ENCODE data around the gene ABCF3. TPM values are rescaled to one million over a fixed set of nuclear protein-coding genes. Genes with fewer than 3 reads are reported as not detected.

The ABCF3 gene
- 10 to 100 TPM; 60.7 to 79.7 (median 72.3) TPM for total RNA-seq
- long read RNA-seq, donor 1, transcript ABCF3-203 (21 exons, 2,624 nt), result major isoform, 80 of 108 reads
- long read RNA-seq, donor 1, partial matches to known transcripts, result 7 of 108 reads
- long read RNA-seq, donor 1, other reads (novel, unspliced or antisense), result 21 of 108 reads
- long read RNA-seq, donor 2, transcript ABCF3-203 (21 exons, 2,624 nt), result major isoform, 17 of 24 reads
- long read RNA-seq, donor 2, partial matches to known transcripts, result 0 of 24 reads
- long read RNA-seq, donor 2, other reads (novel, unspliced or antisense), result 7 of 24 reads

GRCh38 chr3:184186184-184186901 lies at the start of gene ABCF3:
Gene ABCF3 (plus strand): TSS chr3:184186199. CDS start chr3:184186208, 9 bp downstream.
- H3K4me1 ChIP-seq (ENCODE audit: low read depth), result peaks cover 10% of the 10 kb centered on the region
- H3K36me3 ChIP-seq (ENCODE audit: low read depth), result peaks cover 14% of the 10 kb centered on the region
- H3K9me3 ChIP-seq, result no peaks in the 10 kb centered on the region
- peak within 1 kb of the TSS; percentile 77 for H3K4me3 ChIP-seq
- ATAC-seq, result peak; percentile 57
- no peak for TF ChIP-seq CTCF (IDR thresholded peaks at IDR 0.05)
- intact Hi-C loops (cut with DNase I, micrococcal nuclease), result no loop called here
- DNase-seq, result peak in 1 of 3 donors; percentile 83

GRCh38 chr3:184140436-184140835 lies 45.6 kb upstream of the ABCF3 start:
- Histone ChIP-seq H3K4me1 (ENCODE audit: low read depth) (peaks cover 17% of the 10 kb centered on the region), H3K36me3 (ENCODE audit: low read depth) (peaks cover 6% of the 10 kb centered on the region), H3K9me3 (no peaks in the 10 kb centered on the region), H3K4me3 (no peak overlapping the region)
- ATAC-seq, result no peak
- intact Hi-C loops (cut with DNase I, micrococcal nuclease), result no loop called here
- TF ChIP-seq CTCF (IDR thresholded peaks at IDR 0.05), result no peak
- no peak for DNase-seq

- intact Hi-C loops (cut with DNase I, micrococcal nuclease), result no loop called here
- Histone ChIP-seq H3K4me1 (ENCODE audit: low read depth) (peaks cover 3% of the 10 kb centered on the region), H3K36me3 (ENCODE audit: low read depth) (peaks cover 6% of the 10 kb centered on the region), H3K4me3 (no peak overlapping the region), H3K9me3 (no peaks in the 10 kb centered on the region)
- DNase-seq (no peak), ATAC-seq (no peak)
- no peak for TF ChIP-seq CTCF (IDR thresholded peaks at IDR 0.05)
Observed at GRCh38 chr3:184142199-184142598, 43.8 kb upstream of the ABCF3 start.

GRCh38 chr3:184143327-184143726 lies 42.7 kb upstream of the ABCF3 start:
- Histone ChIP-seq H3K4me3 (no peak overlapping the region), H3K9me3 (no peaks in the 10 kb centered on the region), H3K36me3 (ENCODE audit: low read depth) (peaks cover 6% of the 10 kb centered on the region), H3K4me1 (ENCODE audit: low read depth) (no peaks in the 10 kb centered on the region)
- TF ChIP-seq CTCF (IDR thresholded peaks at IDR 0.05), result no peak
- no peak for ATAC-seq
- no peak for DNase-seq
- intact Hi-C loops (cut with DNase I, micrococcal nuclease), result no loop called here

- DNase-seq (no peak), ATAC-seq (no peak)
- H3K4me3 ChIP-seq, result no peak overlapping the region
- H3K9me3 ChIP-seq, result no peaks in the 10 kb centered on the region
- TF ChIP-seq CTCF (IDR thresholded peaks at IDR 0.05), result no peak
- no peaks in the 10 kb centered on the region for H3K4me1 ChIP-seq (ENCODE audit: low read depth)
- H3K36me3 ChIP-seq (ENCODE audit: low read depth), result peaks cover 6% of the 10 kb centered on the region
- intact Hi-C loops (cut with DNase I, micrococcal nuclease), result no loop called here
Observed at GRCh38 chr3:184144505-184144904, 41.5 kb upstream of the ABCF3 start.

All from mucosa of descending colon (tissue), 3 donors.